HepG2 (cell line): Measurements from ENCODE around the gene CD68. TPM values are rescaled to one million over a fixed set of nuclear protein-coding genes. Genes with fewer than 3 reads are reported as not detected.

Experiments
- ATAC-seq: fragments of 200-7000 bp; cut with Tn5 transposase; 3 replicates; pipeline ENCODE4 v1.9.1; 2020; ENCODE audit warnings: mild to moderate bottlenecking, moderate library complexity
- BruUV-seq: library from RNA; stranded (reverse); fragments of 400-500 nt; replicated peaks from 2 replicates; lab custom pipeline; 2021; lab: Mats Ljungman, UMichigan
- CTCF ChIA-PET: fragments of 300-600 bp; formaldehyde crosslinking; extraction: SDS; loops from one replicate; lab custom pipeline; 2021; ENCODE audit warnings: low total read pairs, inconsistent platforms, low intra/inter-chr PET ratio; lab: Yijun Ruan, JAX
- POLR2A ChIA-PET: fragments of 350-600 bp; sonication (Branson Sonifier 250); formaldehyde crosslinking; loops from one replicate; lab custom pipeline; 2020; ENCODE audit warnings: antibody characterized with exemption, inconsistent platforms; lab: Yijun Ruan, JAX
- DNase-seq: peaks from one replicate; pipeline ENCODE4 v3.0.0-alpha.2; 2015; ENCODE audit warnings: low spot score
- FAIRE-seq: peaks from 3 replicates; lab custom pipeline; 2011; peaks lifted over from hg19 to GRCh38; lab: Jason Lieb, UNC
- H2AFZ ChIP-seq: one replicate; pipeline ENCODE4 v1.6.1; 2011; ENCODE audit warnings: low read length, inconsistent platforms
- H3K27ac ChIP-seq: fragments of 300-600 bp; 3 replicates; pipeline ENCODE4 v1.8.0; 2011; ENCODE audit warnings: mixed run types, mild to moderate bottlenecking, mixed read lengths, low read length, inconsistent platforms; ENCODE audit not compliant: insufficient read depth; ENCODE audit errors: extremely low read length
- H3K27me3 ChIP-seq, 2 experiments: fragments of 200-600 bp in 1 of 2; 2 replicates in 1 of 2; 3 replicates in 1 of 2; pipeline versions ENCODE4 v1.6.0 to v1.8.0; 2011; ENCODE audit warnings: low read length in 2 of 2, mild to moderate bottlenecking in 2 of 2, moderate library complexity in 2 of 2, inconsistent platforms in 1 of 2; ENCODE audit not compliant: insufficient read depth in 2 of 2, control insufficient read depth in 1 of 2
- H3K36me3 ChIP-seq, 2 experiments: fragments of 200-600 bp in 1 of 2; replicated peaks in 1 of 2; 2 replicates in 1 of 2; 3 replicates in 1 of 2; pipeline versions ENCODE4 v1.5.1 to v1.8.0; 2011; ENCODE audit warnings: low read length in 2 of 2, inconsistent platforms in 1 of 2; ENCODE audit not compliant: insufficient read depth in 2 of 2, control insufficient read depth in 1 of 2
- H3K4me1 ChIP-seq: 2 replicates; pipeline ENCODE4 v1.5.1; 2012; ENCODE audit warnings: low read length, inconsistent platforms; ENCODE audit not compliant: insufficient read depth
- H3K4me2 ChIP-seq: 2 replicates; pipeline ENCODE4 v1.6.0; 2011; ENCODE audit warnings: low read depth, low read length, inconsistent platforms
- H3K4me3 ChIP-seq, 3 experiments: fragments of 200-600 bp in 1 of 3; sonication (generic), shearing (Covaris generic) in 1 of 3; replicated peaks in 1 of 3; 2 replicates each; pipeline ENCODE4 v1.5.1; 2011 to 2016; ENCODE audit warnings: low read length in 3 of 3, inconsistent platforms in 2 of 3, low read depth in 2 of 3, mild to moderate bottlenecking in 2 of 3, control low read depth in 1 of 3, mixed read lengths in 1 of 3; ENCODE audit not compliant: insufficient read depth in 1 of 3
- H3K79me2 ChIP-seq: one replicate; pipeline ENCODE4 v1.6.1; 2011; ENCODE audit warnings: low read length, inconsistent platforms; ENCODE audit not compliant: insufficient read depth
- H3K9ac ChIP-seq: 2 replicates; pipeline ENCODE4 v1.6.0; 2011; ENCODE audit warnings: mild to moderate bottlenecking, low read depth, low read length, inconsistent platforms; ENCODE audit not compliant: insufficient read depth
- H3K9me3 ChIP-seq: 2 replicates; pipeline ENCODE4 v1.5.1; 2012; ENCODE audit warnings: mild to moderate bottlenecking, low read length
- H4K20me1 ChIP-seq: 2 replicates; pipeline ENCODE4 v1.6.0; 2011; ENCODE audit warnings: inconsistent platforms, mild to moderate bottlenecking, low read length, moderate library complexity; ENCODE audit not compliant: insufficient read depth
- CHCHD3 ChIP-seq: sonication (generic); formaldehyde crosslinking; IDR thresholded peaks from 2 replicates; pipeline ENCODE4 v1.8.0; 2022; ENCODE audit warnings: mild to moderate bottlenecking, missing genetic modification reagents, moderate library complexity
- CHD2 ChIP-seq: IDR thresholded peaks from 2 replicates; pipeline ENCODE4 v1.6.1; 2011; ENCODE audit warnings: low read depth, low read length, improper control_type of control experiment
- DPF2 ChIP-seq: sonication (generic); formaldehyde crosslinking; IDR thresholded peaks from 2 replicates; pipeline ENCODE4 v1.4.0; 2020; ENCODE audit warnings: mild to moderate bottlenecking, low read depth, missing genetic modification reagents, borderline replicate concordance
- HES4 ChIP-seq: sonication (generic); formaldehyde crosslinking; IDR thresholded peaks from 2 replicates; pipeline ENCODE4 v1.9.0; 2021; ENCODE audit warnings: mild to moderate bottlenecking, missing genetic modification reagents, borderline replicate concordance
- KDM3A ChIP-seq: IDR thresholded peaks from 2 replicates; pipeline ENCODE4 v1.6.1; 2018; ENCODE audit warnings: low read depth, missing compliant biosample characterization
- MED1 ChIP-seq: sonication (generic); formaldehyde crosslinking; IDR thresholded peaks from 2 replicates; pipeline ENCODE4 v1.4.0; 2020; ENCODE audit warnings: missing genetic modification reagents
- PAXIP1 ChIP-seq: sonication (generic); formaldehyde crosslinking; conservative IDR thresholded peaks from 2 replicates; pipeline ENCODE4 v1.4.0; 2020; ENCODE audit warnings: mild to moderate bottlenecking, missing genetic modification reagents, moderate library complexity
- PHF20 ChIP-seq: sonication (generic); formaldehyde crosslinking; IDR thresholded peaks from 2 replicates; pipeline ENCODE4 v1.5.0; 2020; ENCODE audit warnings: mild to moderate bottlenecking, missing genetic modification reagents
- POLR2G ChIP-seq: fragments of 200-400 bp; formaldehyde crosslinking; IDR thresholded peaks from 2 replicates; pipeline ENCODE4 v1.6.1; 2018; ENCODE audit warnings: mild to moderate bottlenecking, low read depth, low read length, moderate library complexity
- PPARG ChIP-seq: conservative IDR thresholded peaks from 2 replicates; pipeline ENCODE4 v1.6.1; 2016; ENCODE audit warnings: missing biosample characterization, missing genetic modification reagents
- RAD51 ChIP-seq: fragments of 450-650 bp; IDR thresholded peaks from 2 replicates; pipeline ENCODE4 v1.6.1; 2016; ENCODE audit warnings: borderline replicate concordance
- RFXANK ChIP-seq: IDR thresholded peaks from 2 replicates; pipeline ENCODE4 v1.6.1; 2016
- SAP130 ChIP-seq: IDR thresholded peaks from 2 replicates; pipeline ENCODE4 v1.6.1; 2016; ENCODE audit warnings: low read depth
- SOX6 ChIP-seq, 2 experiments: fragments of 450-650 bp in 1 of 2; sonication (generic) in 1 of 2; formaldehyde crosslinking in 1 of 2; IDR thresholded peaks; 2 replicates each; pipeline versions ENCODE4 v1.4.0 to v1.6.1; 2017 to 2020; ENCODE audit warnings: antibody characterized with exemption in 1 of 2, mild to moderate bottlenecking in 1 of 2, missing genetic modification reagents in 1 of 2
- SRF ChIP-seq: IDR thresholded peaks from 2 replicates; pipeline ENCODE4 v1.6.1; 2011; ENCODE audit warnings: mild to moderate bottlenecking, low read depth, low read length, moderate library complexity
- ZBTB3 ChIP-seq: sonication (generic); formaldehyde crosslinking; IDR thresholded peaks from 2 replicates; pipeline ENCODE4 v1.4.0; 2020; ENCODE audit warnings: low read depth, mild to moderate bottlenecking, moderate library complexity, missing genetic modification reagents, borderline replicate concordance
- ZBTB7A ChIP-seq: sonication (generic); formaldehyde crosslinking; IDR thresholded peaks from 2 replicates; pipeline ENCODE4 v1.8.0; 2022; ENCODE audit warnings: mild to moderate bottlenecking, missing genetic modification reagents
- ZNF274 ChIP-seq: sonication (generic); formaldehyde crosslinking; IDR thresholded peaks from 2 replicates; pipeline ENCODE4 v1.5.1; 2020; ENCODE audit warnings: mild to moderate bottlenecking, missing genetic modification reagents
- ZNF333 ChIP-seq: sonication (generic); formaldehyde crosslinking; IDR thresholded peaks from 2 replicates; pipeline ENCODE4 v1.4.0; 2020; ENCODE audit warnings: mild to moderate bottlenecking, missing genetic modification reagents, borderline replicate concordance
- ZNF644 ChIP-seq: IDR thresholded peaks from 2 replicates; pipeline ENCODE4 v1.6.1; 2016; ENCODE audit warnings: low read depth
- ZNF780A ChIP-seq: sonication (generic); formaldehyde crosslinking; IDR thresholded peaks from 2 replicates; pipeline ENCODE4 v1.8.0; 2022; ENCODE audit warnings: mild to moderate bottlenecking, missing genetic modification reagents, moderate library complexity
- ZSCAN21 ChIP-seq: sonication (generic); formaldehyde crosslinking; IDR thresholded peaks from 2 replicates; pipeline ENCODE4 v1.8.0; 2022; ENCODE audit warnings: mild to moderate bottlenecking, missing genetic modification reagents, moderate library complexity, borderline replicate concordance
- WGBS: methylation state at CpG from one replicate; pipeline ENCODE4 v1.1.6; 2017; ENCODE audit warnings: low lambda C conversion rate; 5-methylcytosine and 5-hydroxymethylcytosine counted together
- in situ Hi-C: cut with HindIII; loops from 2 replicates; pipeline ENCODE4 v1.10.0; 2017; ENCODE audit warnings: low pct_unique_long_range_greater_than_20kb; ENCODE audit not compliant: extremely low pct_ligation_motif_present
- intact Hi-C: fragments of 100-400 bp; cut with micrococcal nuclease; formaldehyde crosslinking; loops from one replicate; pipeline ENCODE4 v1.10.0; 2022; ENCODE audit not compliant: unreplicated experiment
- polyA plus RNA-seq, 8 experiments: library from polyadenylated mRNA; depleted of rRNA in 3 of 8; stranded (reverse) in 7 of 8; unstranded in 1 of 8; fragments of >200 nt; fragmentation: Illumina TruSeq in 4 of 8; extraction: Trizol in 4 of 8; gene quantifications; 2 replicates each; pipeline versions ENCODE4 v1.2.1 to v1.2.3, GENCODE V29; 2011 to 2016; ENCODE audit warnings: low read depth in 4 of 8, missing spikeins in 1 of 8, mixed read lengths in 1 of 8; ENCODE audit not compliant: insufficient read depth in 1 of 8
- total RNA-seq, 5 experiments: library from RNA; depleted of rRNA; stranded (reverse); fragments of >200 nt; fragmentation: Illumina TruSeq; extraction: Trizol; gene quantifications; 2 replicates each; pipeline ENCODE4 v1.2.3, GENCODE V29; 2016; ENCODE audit warnings: low read depth in 1 of 5

Gene CD68
- total and polyA plus RNA-seq, 2 of the 13 experiments (the other 11 are each of a cell fraction or from before 2014, with no cell fraction given): 10.3 to 104 TPM

GRCh38 chr17:7557775-7558543 is 21.5 kb upstream of the CD68 start:
- Histone ChIP-seq H2AFZ (no peak overlapping the region), H3K9ac (peak overlapping the region; percentile 67), H3K36me3 (no peaks in the 10 kb centered on the region; a peak in 1 of 5 replicates), H3K27ac (peak overlapping the region; percentile 55), H3K27me3 (no peaks in the 10 kb centered on the region; a peak in 1 of 5 replicates), H3K4me3 (peak overlapping the region; percentile 51 to 92 (median 58)), H3K4me1 (peaks cover 51% of the 10 kb centered on the region), H3K9me3 (no peaks in the 10 kb centered on the region), H4K20me1 (no peaks in the 10 kb centered on the region), H3K4me2 (peak overlapping the region; percentile 91), H3K79me2 (peaks cover 9% of the 10 kb centered on the region)
- POLR2A ChIA-PET: interaction anchor here (0.8 to 4.8 kb wide), 10 partner anchors 10 to 276 kb away, joined by 3 to 33 read pairs (median 4); partner anchors contain the start of genes MPDU1, TMEM256, TNFSF12 and TP53
- ATAC-seq (peak; percentile 39), FAIRE-seq (peak; percentile 67), DNase-seq (peak; percentile 52)
- CTCF ChIA-PET: no interaction called here
- intact Hi-C loops: no loop called here
- 4% methylated on average over 11 of the region's 21 CpGs for WGBS
- in situ Hi-C loops: loop anchor here (5.0 kb wide), 1 partner anchor 46 kb away; no protein-coding TSS in a partner anchor
- BruUV-seq: no TSS peak
- TF ChIP-seq MED1 (CRISPR knock-in tag) (peak; percentile 25; the same call in 1 of the 2 replicates), SAP130 (CRISPR knock-in tag) (peak; percentile 75), SRF (no peak), ZNF780A (CRISPR knock-in tag) (no peak), PHF20 (peak; percentile 64), CHCHD3 (CRISPR knock-in tag) (no peak), RAD51 (no peak), RFXANK (CRISPR knock-in tag) (0 out of 2 replicates have a peak, but pooled peaks have one; percentile 54), ZNF644 (CRISPR knock-in tag) (no peak), PAXIP1 (CRISPR knock-in tag) (peak; percentile 39), SOX6 (IDR thresholded peaks at IDR 0.05) (no peak), SOX6 (CRISPR knock-in tag; IDR thresholded peaks at IDR 0.05) (peak; percentile 41), ZNF274 (CRISPR knock-in tag) (peak; percentile 37; the same call in 1 of the 2 replicates), KDM3A (CRISPR knock-in tag) (peak; percentile 18; the same call in 1 of the 2 replicates), PPARG (CRISPR knock-in tag) (0 out of 2 replicates have a peak, but pooled peaks have one; percentile 16), DPF2 (0 out of 2 replicates have a peak, but pooled peaks have one; percentile 13), ZBTB7A (0 out of 2 replicates have a peak, but pooled peaks have one; percentile 43), CHD2 (no peak), POLR2G (peak; percentile 76), ZBTB3 (0 out of 2 replicates have a peak, but pooled peaks have one; percentile 55), HES4 (CRISPR knock-in tag) (no peak), ZSCAN21 (0 out of 2 replicates have a peak, but pooled peaks have one; percentile 23), ZNF333 (CRISPR knock-in tag) (peak; percentile 82; the same call in 1 of the 2 replicates)
